Inflammatory macrophage treated with lipopolysaccharide for 1 hour (primary cell): Measurements from ENCODE around the gene PSMC3IP.
A peak's percentile ranks its signal among the peaks of the same experiment; 100 is the strongest.

Source experiments
- DNase-seq, 2 donors: peaks; one replicate each; pipeline ENCODE4 v3.0.0-alpha.2; 2020 to 2022

PSMC3IP gene

GRCh38 chr17:42584880-42585279, 7.4 kb upstream of the PSMC3IP start:
- peak; percentile 83 to 85 for DNase-seq

DNA sequence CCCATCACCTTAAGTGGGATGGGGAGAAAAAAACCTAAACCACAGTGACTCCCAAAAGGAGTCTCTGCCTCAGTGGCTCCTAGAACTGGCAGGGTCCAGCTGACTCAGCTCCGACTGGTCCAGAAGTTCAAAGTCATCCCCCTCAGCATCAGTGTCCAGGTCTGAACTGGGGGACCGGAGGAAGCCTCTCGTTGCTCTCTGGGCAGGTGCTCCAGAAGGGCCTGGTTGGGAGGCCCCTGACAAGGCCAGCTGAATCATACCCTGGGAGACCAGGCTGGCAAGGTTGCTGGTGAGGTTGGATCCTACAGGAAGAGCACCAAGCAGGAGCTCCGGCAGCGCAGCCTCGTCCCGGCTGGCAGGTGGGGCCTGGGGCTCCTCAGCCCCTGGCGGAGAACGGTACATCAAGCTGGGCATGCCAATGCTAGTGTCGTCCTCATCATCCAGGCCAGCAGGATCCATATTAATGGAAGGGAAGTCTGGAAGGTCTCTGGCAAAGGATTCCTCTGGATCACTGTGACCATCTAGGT, 4.3 kb upstream of the PSMC3IP start:
- no peak for DNase-seq

- DNase-seq: no peak
Measured at GRCh38 chr17:42579794-42580551, 2.4 kb upstream of the PSMC3IP start.

- DNase-seq: peak; percentile 55 to 81
Measured at GRCh38 chr17:42578282-42578869, 847 bp upstream of the PSMC3IP start.

DNA sequence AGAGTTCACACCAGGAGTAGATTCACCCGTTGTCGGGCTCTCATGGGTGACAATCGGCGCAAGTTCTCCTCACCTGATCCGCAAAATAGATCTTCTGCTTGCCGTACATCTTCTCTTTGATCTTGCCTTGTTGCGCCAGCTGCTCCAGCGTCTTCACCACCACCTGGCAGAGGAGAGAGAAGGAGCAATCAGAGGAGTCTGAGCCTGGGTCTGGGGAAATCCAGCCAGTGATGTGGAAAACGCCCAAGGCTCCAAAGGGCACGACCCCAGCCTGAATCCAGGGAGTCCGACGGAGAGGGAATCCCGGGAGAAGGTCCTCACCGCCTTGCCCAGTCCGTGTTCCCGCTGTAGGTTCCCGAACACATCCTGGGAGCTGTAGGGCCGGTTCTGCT, 393 bp downstream of the PSMC3IP start:
- DNase-seq: no peak

GRCh38 chr17:42574463-42574862, 3.1 kb downstream of the PSMC3IP start:
- DNase-seq: no peak

DNA sequence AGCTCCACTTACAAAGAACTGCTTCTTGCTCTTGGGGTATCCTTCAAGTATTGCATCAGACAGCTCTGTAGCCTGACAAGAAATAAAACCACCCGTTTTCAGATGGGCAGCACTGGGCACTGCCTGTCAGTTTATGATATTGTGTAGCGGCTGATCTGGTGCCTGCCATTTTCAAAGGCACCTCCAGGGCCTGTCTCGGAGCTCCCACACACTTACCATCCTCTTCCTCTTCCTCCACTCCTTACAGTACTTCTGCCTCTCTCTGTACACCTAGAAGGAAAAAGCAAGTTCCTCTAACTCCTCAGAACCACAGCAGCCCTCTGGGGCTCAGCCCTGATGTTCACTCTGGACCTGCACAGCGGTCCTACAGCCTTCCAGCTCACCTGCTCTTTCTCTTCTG, 4.4 kb downstream of the PSMC3IP start:
- no peak for DNase-seq

DNA sequence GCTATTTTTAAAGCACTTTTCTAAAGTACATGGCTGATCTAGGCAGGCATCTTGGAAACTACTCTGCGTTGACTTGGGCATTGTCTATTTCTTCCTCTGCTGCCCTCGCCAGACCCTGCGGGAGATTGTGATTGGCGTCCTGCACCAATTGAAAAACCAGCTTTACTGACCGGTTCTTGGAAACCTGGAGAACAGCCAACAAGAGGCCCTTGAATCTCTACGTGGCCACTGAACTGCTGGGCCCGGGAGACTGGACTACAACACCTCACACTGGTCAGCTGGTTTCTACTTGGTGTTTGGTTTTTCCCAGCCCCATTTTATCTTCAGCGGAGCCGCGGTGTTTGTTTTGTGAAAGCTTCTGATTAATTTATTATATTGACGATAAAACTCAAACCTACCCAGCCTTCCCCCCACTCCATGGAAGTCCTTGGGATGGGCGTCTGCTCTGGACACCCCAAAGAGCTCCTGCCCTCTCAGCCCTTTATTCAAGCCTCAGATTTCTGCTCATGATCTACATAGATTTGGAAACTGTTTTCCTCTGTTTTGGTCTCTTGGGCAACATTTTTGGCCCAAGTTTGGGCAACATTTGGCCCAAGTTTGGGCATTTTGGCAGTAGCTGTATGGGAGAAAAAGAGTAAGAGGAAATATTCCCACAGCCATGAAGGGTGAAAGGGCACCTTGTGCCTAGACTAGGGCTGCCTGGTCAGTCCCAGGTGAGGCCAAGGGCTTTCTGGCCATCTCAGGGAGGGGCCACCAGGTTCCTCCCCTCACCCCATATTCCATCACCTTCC, 5.9 kb downstream of the PSMC3IP start:
- DNase-seq: no peak

- no peak for DNase-seq
Measured at GRCh38 chr17:42568341-42569111, 9.0 kb downstream of the PSMC3IP start.

DNA sequence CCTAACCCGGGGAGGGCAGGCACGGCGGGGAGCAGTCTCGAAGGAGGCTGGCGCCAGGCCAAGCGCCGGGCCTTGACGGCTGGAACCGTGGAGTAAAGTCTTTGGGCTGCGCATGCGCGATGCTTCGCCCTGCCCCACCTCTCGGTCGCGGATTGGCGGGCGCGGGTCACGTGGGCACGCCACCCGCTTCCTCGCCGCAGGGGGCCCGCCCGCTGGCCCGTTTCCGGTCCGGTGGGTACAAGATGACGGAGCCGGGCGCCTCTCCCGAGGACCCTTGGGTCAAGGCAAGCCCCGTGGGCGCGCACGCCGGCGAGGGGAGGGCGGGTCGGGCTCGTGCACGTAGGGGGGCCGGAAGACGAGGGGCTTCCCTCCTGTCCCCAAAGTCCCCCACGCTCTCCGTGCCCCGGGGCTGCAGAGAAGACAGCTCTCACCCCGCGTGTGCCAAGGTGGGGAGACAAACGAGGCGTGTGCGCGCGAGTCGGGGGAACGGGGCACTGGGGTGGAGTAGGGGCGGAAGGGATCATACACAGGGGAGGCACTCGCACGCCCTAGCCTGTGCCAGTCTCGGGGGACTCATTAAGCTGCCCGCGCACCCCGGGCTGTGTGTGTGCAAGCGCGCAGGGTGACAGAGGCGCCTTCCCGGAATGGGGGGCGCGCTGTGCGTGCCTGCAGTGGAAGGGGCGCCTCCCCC, 10.5 kb downstream of the PSMC3IP start, which contains the start of gene MLX:
Gene MLX (plus strand): TSS at position 218 of the 691 bp plus-strand sequence. CDS start 25 bp downstream, at position 243.
- peak; percentile 87 to 96 for DNase-seq

DNA sequence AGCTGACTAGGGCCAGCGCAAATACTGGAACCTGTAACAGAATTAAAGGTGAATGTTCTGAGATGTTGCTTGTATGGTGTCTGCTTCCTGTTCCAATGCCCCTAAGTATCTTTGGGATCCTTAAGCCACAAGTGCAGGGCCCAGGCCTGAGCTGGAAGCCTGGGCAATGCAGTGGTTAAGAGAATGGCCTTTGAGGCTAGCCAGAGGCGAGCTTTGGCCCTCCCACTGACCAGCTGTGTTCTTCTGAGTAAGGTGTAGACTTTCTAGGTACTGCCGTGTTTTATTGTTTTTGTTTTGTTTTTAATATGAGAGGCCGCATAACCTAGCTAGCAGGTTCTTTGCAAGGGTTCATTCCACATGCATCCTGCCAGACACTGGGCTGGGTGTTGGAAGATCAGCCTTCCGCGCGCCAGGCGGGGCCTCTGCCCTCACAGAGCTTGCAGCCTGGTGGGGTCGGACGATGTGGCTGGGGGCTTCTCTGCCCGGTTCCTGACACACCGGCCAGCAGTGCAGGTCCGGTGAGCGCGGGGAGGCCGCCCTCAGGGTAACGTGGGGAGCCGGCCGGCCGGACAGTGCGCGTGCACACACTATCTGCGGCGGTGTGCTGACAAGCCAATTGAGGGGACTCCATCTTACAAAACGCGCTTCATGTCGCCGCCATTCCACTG, 11.2 kb downstream of the PSMC3IP start:
- DNase-seq: no peak

- no peak for DNase-seq
Measured at GRCh38 chr17:42565523-42566214, 11.9 kb downstream of the PSMC3IP start.

DNA sequence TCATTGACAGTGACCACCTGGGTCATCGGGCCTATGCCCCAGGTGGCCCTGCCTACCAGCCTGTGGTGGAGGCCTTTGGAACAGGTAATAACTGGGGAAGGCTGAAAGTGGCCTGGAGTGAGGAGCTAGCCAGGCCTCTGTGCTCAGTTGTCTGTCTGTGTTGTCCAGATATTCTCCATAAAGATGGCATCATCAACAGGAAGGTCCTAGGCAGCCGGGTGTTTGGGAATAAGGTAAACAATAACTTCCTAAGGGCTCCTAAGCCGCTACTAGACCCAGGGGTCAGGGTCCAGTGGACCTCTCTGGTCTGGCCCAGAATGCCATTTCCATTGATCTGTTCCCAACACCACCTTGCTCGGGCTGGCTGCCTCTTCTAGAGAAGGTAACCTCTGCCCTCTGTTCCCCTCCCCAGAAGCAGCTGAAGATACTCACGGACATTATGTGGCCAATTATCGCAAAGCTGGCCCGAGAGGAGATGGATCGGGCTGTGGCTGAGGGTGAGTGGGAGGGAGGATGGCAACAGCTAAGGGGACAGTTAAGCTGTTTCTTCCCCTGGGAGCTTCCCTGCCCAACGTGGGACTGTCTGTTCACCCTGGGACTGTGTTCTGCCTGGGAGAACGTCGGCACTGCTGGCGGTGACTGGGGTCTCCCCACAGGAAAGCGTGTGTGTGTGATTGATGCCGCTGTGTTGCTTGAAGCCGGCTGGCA, 12.6 kb downstream of the PSMC3IP start:
- DNase-seq: no peak

- DNase-seq: no peak
Measured at GRCh38 chr17:42563950-42564349, 13.6 kb downstream of the PSMC3IP start.

DNA sequence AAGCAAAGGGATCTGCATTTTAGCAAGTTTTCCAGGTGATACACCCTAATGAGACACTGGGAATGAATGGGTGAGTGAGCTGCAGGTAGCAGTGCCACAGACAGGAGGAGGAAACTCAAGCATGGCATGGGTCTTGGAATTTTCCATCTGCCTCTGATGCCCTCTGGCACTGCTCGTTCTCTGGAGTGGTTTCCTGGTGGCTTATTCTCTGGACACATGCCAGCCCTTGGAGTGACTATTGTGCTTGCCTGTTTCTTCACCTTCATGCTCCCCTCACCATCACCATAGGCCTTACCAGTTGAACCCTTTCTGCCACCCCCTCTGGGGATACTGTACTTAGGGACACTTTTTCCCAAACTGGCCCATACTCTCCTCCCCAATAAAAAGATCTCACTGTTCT, 14.0 kb downstream of the PSMC3IP start:
- DNase-seq: no peak

DNA sequence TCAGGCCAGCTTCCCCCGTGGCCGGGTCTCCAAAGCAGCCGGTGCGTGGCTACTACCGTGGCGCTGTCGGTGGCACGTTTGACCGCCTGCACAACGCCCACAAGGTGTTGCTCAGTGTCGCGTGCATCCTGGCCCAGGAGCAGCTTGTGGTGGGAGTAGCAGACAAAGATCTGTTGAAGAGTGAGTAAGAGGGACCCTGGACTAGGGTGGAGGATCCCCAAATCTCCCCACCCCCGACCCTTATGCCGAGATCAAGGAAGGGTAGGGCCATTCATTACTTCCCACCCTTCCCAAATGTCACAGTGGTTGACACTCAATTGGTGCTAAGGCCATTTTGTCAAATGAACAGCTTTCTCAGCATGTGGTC, 14.4 kb downstream of the PSMC3IP start:
- no peak for DNase-seq

DNA sequence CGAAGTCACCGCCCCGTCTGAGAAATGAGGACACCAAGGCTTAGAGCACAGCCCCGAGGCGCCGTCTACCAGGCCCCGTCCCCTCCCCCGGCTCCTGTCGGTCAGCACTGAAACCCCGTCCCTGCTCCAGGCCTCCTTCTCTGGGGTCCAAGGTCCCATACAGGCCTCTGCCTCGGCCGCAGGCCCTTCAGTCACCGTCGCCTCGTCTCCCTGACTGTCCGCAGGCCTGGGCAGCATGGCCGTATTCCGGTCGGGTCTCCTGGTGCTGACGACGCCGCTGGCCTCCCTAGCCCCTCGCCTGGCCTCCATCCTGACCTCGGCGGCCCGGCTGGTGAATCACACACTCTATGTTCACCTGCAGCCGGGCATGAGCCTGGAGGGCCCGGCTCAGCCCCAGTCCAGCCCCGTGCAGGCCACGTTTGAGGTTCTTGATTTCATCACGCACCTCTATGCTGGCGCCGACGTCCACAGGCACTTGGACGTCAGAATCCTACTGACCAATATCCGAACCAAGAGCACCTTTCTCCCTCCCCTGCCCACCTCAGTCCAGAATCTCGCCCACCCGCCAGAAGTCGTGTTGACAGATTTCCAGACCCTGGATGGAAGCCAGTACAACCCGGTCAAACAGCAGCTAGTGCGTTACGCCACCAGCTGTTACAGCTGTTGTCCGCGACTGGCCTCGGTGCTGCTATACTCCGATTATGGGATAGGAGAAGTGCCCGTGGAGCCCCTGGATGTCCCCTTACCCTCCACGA, 15.0 kb downstream of the PSMC3IP start:
- DNase-seq: peak in 1 of 2 donors; percentile 29

DNA sequence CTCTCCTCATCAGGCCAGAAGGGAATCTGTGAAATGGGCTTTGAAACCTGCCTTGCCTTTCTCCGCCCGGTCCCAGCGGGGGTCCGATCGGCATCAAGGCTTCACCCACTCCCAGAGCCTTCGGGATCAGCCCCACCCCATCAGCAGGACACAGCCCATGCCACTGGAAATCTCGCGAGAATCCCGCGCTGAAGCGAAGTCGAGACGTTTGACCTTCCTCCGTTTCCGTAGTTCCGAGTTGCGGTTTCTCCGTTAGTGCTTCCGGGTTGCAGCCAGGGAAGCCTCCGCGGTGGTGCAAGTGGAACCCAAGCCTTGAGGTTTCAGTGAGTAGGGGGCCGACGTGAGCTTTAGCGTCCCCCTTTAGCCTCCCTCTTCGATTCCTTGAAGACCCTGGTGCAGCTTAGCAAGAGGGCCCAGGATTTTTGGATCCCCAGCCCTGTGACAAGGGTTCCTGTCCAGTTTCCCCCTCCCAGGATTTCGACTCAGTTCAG, 15.6 kb downstream of the PSMC3IP start, which contains the start of gene COASY:
Gene COASY (plus strand): TSS at position 252 of the 491 bp plus-strand sequence. CDS start 475 bp downstream, outside the sequence.
- peak; percentile 96 to 99 for DNase-seq

GRCh38 chr17:42560246-42560645, 17.3 kb downstream of the PSMC3IP start:
- DNase-seq: peak in 1 of 2 donors; percentile 32
